Stimulated activated naive CD8-positive, alpha-beta T cell treated with anti-CD3 and anti-CD28 coated beads, Interleukin-15, Interleukin-2, amounts not matched to agents 100 ng/mL and 50 ng/mL, for 24 hours (primary cell): ENCODE results near the gene PPP1R15A.
"Not testable (repeated sequence)": the region's sequence is repeated elsewhere in the genome, so short reads cannot be mapped to it uniquely, and the experiment has no call there.

ENCODE experiments used
- H3K27ac Mint-ChIP-seq: one replicate; pipeline ENCODE4 v1.8.0; 2021; ENCODE audit warnings: mild to moderate bottlenecking, mixed read lengths
- H3K27me3 Mint-ChIP-seq: one replicate; pipeline ENCODE4 v1.8.0; 2021; ENCODE audit warnings: mixed read lengths
- H3K36me3 Mint-ChIP-seq: one replicate; pipeline ENCODE4 v1.8.0; 2021; ENCODE audit warnings: low read depth, mixed read lengths
- H3K4me1 Mint-ChIP-seq: one replicate; pipeline ENCODE4 v1.8.0; 2021; ENCODE audit warnings: low read depth, mixed read lengths
- H3K4me3 Mint-ChIP-seq: one replicate; pipeline ENCODE4 v1.8.0; 2021; ENCODE audit warnings: mild to moderate bottlenecking, mixed read lengths
- H3K9me3 Mint-ChIP-seq: one replicate; pipeline ENCODE4 v1.8.0; 2021; ENCODE audit warnings: mixed read lengths

Gene PPP1R15A

DNA sequence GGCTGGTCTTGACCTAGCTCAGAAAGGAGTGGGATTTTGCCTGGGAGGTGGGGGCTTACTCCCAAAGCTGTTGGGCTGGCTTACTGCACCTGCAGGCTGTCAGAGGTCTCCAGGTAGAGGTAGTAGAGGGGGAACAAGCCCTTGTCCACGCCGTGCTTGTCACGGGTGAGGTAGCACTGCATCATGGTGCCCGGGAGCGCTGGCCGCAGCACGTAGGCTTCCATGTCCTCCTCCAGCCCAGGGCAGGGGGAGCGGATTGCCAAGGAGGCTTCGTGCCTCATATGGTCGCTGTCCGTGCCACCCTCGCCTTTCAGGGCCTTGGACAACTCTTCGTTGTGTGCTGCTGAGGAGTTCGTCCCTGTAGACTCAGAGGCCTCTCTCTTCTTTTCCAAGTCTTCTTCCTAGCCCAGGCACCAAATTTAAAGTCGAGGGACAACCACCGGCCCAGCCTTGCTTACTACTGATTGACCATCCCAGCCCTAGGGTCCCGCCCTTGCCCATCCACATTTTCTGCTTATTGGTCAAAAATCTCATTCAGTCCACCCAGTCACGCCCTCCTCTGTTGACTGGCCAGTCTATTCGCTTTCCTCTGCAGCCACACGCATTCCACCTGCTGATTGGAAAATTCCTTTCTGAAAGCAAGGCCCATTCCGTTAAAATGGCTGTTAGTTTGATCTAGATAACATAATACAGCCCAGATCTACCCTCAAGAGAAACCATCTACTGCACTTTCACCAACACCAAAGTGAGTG, 15.8 kb downstream of the PPP1R15A start:
- no peak overlapping the region for H3K27ac Mint-ChIP-seq
- H3K27me3 Mint-ChIP-seq: peaks cover 15% of the 10 kb centered on the region
- no peaks in the 10 kb centered on the region for H3K4me1 Mint-ChIP-seq
- H3K36me3 Mint-ChIP-seq: no peaks in the 10 kb centered on the region
- H3K4me3 Mint-ChIP-seq: no peak overlapping the region
- no peaks in the 10 kb centered on the region for H3K9me3 Mint-ChIP-seq

DNA sequence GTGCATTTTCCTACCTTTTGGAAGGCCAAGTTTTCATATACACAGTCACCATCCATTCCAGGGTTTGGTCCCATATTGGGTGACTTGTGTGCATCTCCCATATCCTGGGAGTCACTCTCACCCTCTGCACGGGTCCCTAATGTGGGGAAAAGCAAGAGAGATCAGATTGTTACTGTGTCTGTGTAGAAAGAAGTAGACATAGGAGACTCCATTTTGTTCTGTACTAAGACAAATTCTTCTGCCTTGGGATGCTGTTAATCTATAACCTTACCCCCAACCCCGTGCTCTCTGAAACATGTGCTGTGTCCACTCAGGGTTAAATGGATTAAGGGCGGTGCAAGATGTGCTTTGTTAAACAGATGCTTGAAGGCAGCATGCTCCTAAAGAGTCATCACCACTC, 17.3 kb downstream of the PPP1R15A start:
- not testable (repeated sequence) for H3K4me3 Mint-ChIP-seq, H3K9me3 Mint-ChIP-seq, H3K36me3 Mint-ChIP-seq, H3K4me1 Mint-ChIP-seq, H3K27ac Mint-ChIP-seq
- peaks cover 25% of the 10 kb centered on the region for H3K27me3 Mint-ChIP-seq

DNA sequence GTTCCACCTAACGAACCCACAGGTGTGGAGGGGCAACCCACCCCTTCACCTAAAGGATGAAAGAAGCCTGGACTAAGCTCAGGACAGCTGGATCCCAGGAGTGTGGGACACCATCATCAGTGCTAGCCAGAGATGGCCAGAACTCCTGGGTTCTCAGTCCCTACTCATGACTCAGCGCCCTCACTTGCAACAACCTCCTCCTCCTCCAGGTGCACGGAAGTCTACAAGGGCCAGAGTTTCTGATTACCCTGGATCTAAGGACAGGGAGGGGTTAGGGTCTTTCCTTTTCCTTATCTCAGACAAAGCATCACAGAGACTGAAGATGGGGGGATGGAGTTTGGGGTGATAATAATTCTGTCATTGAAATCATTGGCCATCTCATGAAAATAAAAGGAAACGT, 18.3 kb downstream of the PPP1R15A start:
- Mint-ChIP-seq H3K36me3 (no peaks in the 10 kb centered on the region), H3K4me3 (no peak overlapping the region), H3K27ac (no peak overlapping the region), H3K4me1 (peaks cover 5% of the 10 kb centered on the region), H3K27me3 (peaks cover 31% of the 10 kb centered on the region), H3K9me3 (no peaks in the 10 kb centered on the region)

DNA sequence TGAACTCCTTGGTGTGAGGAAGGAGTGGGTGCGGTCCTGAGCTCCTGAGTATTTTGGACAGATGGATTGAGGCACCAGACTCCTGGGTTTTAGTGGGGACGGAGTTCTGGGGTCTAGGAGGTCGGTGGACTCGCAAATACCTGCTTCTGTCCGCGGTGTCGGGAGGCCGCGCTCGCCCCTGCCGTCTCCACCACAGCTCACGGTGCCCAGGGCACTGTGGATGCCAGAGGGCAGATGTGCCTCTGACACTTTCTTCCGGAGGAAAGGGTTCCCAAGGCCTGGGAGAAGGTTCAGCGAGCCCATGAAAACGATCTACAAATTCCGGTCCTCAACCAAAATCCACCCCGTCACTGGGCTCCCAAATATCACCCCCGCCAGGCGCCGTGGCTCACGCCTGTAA, 23.0 kb downstream of the PPP1R15A start:
- Mint-ChIP-seq H3K4me1 (peaks cover 25% of the 10 kb centered on the region), H3K4me3 (peak overlapping the region; percentile 41), H3K27me3 (peaks cover 31% of the 10 kb centered on the region)

DNA sequence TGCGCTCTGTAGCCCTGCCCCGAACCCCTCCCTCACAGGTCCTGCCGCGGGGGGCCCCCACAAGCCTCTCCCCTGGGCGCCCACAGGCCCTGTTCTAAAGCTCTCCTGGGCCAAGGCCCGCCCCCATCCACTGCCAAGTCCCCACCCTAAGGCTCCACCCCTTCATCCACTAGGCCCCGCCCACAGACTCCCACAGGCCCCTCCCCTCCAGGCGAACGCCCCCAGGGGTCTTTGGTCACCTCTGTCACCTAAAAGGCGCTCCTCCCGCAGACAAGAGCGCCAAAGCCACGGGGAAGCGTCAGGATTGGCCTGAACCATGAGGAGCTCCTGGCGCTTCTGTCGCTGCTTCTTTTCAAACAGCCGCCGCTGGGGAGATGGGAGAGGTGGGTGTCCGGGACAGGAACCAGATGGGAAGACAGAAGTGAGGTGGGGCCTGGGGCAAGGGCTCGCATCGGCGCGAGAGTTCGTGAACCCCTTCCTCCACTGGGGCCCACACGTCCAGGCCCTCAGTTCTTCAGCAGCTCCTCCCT, 24.0 kb downstream of the PPP1R15A start:
- H3K27me3 Mint-ChIP-seq: peaks cover 28% of the 10 kb centered on the region
- peaks cover 32% of the 10 kb centered on the region for H3K4me1 Mint-ChIP-seq
- H3K36me3 Mint-ChIP-seq: no peaks in the 10 kb centered on the region
- peak overlapping the region; percentile 11 for H3K27ac Mint-ChIP-seq
- no peaks in the 10 kb centered on the region for H3K9me3 Mint-ChIP-seq
- H3K4me3 Mint-ChIP-seq: peak overlapping the region; percentile 41

More for the DNA sequence above, 23.0 kb downstream of the PPP1R15A start:
- Mint-ChIP-seq H3K36me3 (no peaks in the 10 kb centered on the region), H3K27ac (no peak overlapping the region), H3K9me3 (no peaks in the 10 kb centered on the region)

DNA sequence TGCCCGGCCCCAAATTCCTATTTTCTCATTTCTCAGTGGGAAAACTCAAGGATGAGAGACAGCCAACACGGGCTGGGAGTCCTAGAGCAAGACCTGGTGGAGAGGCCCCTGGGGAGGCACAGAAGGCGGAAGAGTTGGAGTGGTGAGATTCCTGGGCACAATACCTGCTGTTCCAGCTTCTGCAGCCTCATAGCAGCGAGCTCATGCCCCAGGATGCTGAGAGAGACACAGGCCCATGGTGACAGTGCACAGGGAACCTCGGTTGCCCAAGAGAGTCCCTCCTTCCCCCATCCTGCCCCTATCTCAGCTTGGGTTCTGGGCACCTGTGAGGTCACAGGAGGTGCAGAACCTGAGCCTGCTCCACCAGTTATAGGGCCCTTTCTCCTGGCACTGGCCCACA, 25.0 kb downstream of the PPP1R15A start:
- no peak overlapping the region for H3K27ac Mint-ChIP-seq
- no peaks in the 10 kb centered on the region for H3K9me3 Mint-ChIP-seq
- peaks cover 39% of the 10 kb centered on the region for H3K4me1 Mint-ChIP-seq
- H3K36me3 Mint-ChIP-seq: no peaks in the 10 kb centered on the region
- H3K4me3 Mint-ChIP-seq: no peak overlapping the region
- H3K27me3 Mint-ChIP-seq: peaks cover 20% of the 10 kb centered on the region

DNA sequence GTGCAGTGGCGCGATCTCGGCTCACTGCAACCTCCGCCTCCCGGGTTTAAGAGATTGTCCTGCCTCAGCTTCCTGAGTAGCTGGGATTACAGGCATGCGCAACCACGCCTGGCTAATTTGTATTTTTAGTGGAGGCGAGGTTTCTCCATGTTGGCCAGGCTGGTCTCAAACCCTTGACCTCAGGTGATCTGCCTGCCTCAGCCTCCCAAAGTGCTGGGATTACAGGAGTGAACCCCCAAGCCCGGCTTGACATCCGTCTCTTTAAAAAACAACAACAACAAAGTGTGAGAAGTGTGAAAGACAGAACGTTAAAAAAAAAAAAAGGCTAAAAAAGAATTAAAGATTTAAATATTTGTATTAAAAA, 27.1 kb downstream of the PPP1R15A start:
- Mint-ChIP-seq H3K27ac (peak overlapping the region; percentile 97), H3K4me3 (peak overlapping the region; percentile 96), H3K4me1 (peaks cover 44% of the 10 kb centered on the region)
- H3K36me3 Mint-ChIP-seq, H3K27me3 Mint-ChIP-seq, H3K9me3 Mint-ChIP-seq: not testable (repeated sequence)

DNA sequence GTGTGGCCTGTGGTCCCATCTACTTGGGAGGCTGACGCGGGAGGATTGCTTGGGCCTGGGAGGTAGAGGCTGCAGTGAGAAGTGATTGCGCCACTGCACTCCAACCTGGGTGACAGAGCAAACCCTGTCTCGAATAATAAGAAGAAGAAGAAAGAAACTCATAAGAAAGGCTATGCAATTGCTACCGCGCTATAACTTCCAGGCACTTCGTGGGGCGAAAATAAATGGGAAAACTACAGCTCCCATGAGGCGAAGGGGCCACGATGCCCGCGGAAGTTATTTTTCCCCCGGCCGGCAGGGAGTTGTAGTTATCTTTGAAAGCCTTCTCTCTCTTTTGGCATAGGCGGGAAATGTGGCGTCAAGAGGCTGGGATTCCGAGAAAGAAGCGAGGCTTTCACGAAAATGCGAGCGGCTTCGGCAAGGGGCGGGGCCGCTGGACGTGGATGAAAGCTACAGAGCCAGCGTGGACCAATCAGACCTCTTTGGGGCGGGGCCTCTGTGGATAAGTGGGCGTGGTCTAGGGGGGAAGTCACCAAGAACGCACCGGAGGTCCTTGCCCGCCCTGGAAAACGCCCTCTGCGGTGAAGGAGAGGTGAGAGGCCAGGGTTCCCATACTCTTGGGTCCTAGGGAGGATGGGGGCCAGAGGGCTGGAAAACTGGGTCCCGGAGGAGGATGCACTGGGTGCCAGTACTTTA, 27.7 kb downstream of the PPP1R15A start, which contains the start of gene NUCB1:
NUCB1 (plus strand) TSS at position 532 of the 696 bp plus-strand sequence. CDS start 485 bp downstream, outside the sequence.
- H3K27me3 Mint-ChIP-seq: peaks cover 2% of the 10 kb centered on the region

DNA sequence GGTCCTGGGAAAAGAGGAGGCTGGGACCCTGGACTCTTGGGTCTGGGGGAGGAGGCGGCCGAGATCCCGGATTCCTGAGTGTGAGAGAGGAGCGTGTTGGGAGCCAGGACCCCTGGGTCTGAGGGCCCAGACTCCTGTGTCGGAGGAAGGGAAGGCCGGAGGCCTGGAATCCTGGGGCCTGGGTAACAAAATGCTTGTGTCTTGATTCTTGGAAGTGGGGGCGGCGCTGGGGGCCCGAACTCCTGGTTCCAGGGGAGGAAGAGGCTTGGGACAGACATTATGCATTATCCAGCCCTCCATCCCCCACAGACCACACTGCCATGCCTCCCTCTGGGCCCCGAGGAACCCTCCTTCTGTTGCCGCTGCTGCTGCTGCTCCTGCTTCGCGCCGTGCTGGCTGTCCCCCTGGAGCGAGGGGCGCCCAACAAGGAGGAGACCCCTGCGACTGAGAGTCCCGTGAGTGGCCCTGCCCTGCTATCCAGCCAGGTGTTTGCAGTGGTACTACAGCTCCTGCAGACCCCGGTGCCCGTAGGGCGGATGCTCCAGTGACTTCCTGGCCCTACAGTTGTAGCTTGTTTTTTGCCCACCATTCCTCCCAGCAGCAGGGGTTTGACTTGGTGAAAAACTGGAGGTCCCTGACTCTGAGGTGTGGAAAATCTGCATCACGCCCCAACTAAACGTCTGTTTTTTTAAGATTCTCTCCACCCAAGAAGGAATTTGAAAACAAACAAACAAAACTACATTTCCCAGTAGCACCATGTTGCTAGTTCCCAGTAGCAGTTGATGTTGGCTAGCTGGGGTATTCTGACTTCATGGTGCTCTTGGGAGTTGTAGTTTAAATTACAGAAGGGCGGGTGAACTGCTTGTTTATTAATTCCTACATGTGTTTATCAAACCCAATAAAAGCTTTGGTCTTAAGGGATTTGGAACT, 28.5 kb downstream of the PPP1R15A start:
- Mint-ChIP-seq H3K27ac (peak overlapping the region; percentile 97), H3K9me3 (no peaks in the 10 kb centered on the region), H3K27me3 (no peaks in the 10 kb centered on the region), H3K4me3 (peak overlapping the region; percentile 96), H3K4me1 (peaks cover 39% of the 10 kb centered on the region), H3K36me3 (peaks cover 12% of the 10 kb centered on the region)

More for the DNA sequence above, 27.7 kb downstream of the PPP1R15A start, which contains the start of gene NUCB1:
- peaks cover 41% of the 10 kb centered on the region for H3K4me1 Mint-ChIP-seq
- peak within 1 kb of the TSS; percentile 97 for H3K27ac Mint-ChIP-seq
- H3K9me3 Mint-ChIP-seq: no peaks in the 10 kb centered on the region
- H3K36me3 Mint-ChIP-seq: peaks cover 10% of the 10 kb centered on the region
- H3K4me3 Mint-ChIP-seq: peak within 1 kb of the TSS; percentile 96

DNA sequence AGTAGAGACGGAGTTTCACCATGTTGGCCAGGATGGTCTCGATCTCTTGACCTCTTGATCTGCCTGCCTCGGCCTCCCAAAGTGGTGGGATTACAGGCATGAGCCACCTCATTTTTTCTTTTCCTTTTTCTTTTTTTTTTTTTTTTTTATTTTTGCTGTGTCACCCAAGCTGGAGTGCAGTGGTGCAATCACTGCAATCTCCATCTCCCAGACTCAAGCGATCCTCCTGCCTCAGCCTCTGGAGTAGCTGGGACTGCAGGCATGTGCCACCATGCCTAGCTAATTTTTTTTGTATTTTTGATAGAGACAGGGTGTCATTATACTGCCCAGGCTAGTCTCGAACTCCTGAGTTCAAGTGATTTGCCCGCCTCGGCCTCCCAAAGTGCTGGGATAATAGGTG, 30.1 kb downstream of the PPP1R15A start:
- Mint-ChIP-seq H3K36me3 (peaks cover 17% of the 10 kb centered on the region), H3K27ac (peak overlapping the region; percentile 16)
- not testable (repeated sequence) for H3K4me3 Mint-ChIP-seq

DNA sequence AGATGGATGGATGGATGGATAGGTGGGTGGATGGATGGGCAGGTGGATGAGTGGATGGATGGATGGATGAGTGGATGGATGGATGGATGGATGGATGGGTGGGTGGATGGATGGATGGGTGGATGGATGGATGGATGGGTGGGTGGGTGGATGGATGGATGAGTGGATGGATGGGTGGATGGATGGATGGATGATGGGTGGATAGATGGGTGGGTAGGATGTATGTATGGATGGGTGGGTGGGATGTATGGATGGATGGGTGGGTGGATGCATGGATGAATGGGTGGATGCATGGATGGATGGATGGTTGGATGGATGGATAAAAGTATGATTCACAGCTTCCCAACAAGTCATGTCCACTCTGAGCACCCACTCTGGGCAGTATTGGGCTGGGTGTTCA, 31.6 kb downstream of the PPP1R15A start:
- not testable (repeated sequence) for H3K27me3 Mint-ChIP-seq, H3K27ac Mint-ChIP-seq, H3K9me3 Mint-ChIP-seq, H3K4me3 Mint-ChIP-seq
- Mint-ChIP-seq H3K36me3 (peaks cover 22% of the 10 kb centered on the region), H3K4me1 (peaks cover 32% of the 10 kb centered on the region)

More for the DNA sequence above, 30.1 kb downstream of the PPP1R15A start:
- not testable (repeated sequence) for H3K9me3 Mint-ChIP-seq, H3K27me3 Mint-ChIP-seq
- H3K4me1 Mint-ChIP-seq: peaks cover 32% of the 10 kb centered on the region

DNA sequence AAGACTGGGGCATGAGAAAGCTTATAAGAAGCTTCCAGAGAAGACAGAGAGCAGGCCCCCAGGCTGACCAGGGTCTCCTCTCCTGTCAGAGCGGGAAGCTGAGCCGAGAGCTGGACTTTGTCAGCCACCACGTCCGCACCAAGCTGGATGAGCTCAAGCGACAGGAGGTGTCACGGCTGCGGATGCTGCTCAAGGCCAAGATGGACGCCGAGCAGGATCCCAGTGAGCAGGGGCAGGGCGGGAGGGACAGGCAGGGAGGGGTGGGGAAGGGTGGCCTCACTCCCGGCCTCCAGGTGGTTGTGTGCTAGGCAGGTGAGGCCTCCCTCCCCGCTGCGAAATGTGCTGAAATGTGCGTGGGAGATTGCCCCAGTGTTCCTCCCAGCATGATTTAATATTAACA, 33.4 kb downstream of the PPP1R15A start:
- Mint-ChIP-seq H3K4me3 (no peak overlapping the region), H3K9me3 (no peaks in the 10 kb centered on the region), H3K27ac (no peak overlapping the region), H3K27me3 (no peaks in the 10 kb centered on the region), H3K4me1 (peaks cover 18% of the 10 kb centered on the region), H3K36me3 (peaks cover 25% of the 10 kb centered on the region)

DNA sequence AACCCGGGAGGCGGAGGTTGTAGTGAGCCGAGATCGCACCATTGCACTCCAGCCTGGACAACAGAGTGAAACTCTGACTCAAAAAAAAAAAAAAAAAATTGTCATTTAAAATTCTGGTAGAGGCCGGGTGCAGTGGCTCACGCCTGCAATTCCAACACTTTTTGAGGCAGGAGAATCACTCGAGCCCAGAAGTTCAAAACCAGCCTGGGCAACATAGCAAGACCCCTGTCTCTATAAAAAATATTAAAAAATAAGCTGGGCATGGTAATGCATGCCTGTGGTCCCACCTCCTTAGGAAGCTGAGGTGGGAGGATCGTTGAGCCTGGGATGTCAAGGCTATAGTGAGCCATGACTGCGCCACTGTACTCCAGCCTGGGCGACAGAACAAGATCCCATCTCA, 34.1 kb downstream of the PPP1R15A start:
- no peak overlapping the region for H3K4me3 Mint-ChIP-seq
- H3K36me3 Mint-ChIP-seq: peaks cover 31% of the 10 kb centered on the region
- H3K9me3 Mint-ChIP-seq: no peaks in the 10 kb centered on the region
- no peaks in the 10 kb centered on the region for H3K27me3 Mint-ChIP-seq
- H3K27ac Mint-ChIP-seq: no peak overlapping the region
- peaks cover 11% of the 10 kb centered on the region for H3K4me1 Mint-ChIP-seq

DNA sequence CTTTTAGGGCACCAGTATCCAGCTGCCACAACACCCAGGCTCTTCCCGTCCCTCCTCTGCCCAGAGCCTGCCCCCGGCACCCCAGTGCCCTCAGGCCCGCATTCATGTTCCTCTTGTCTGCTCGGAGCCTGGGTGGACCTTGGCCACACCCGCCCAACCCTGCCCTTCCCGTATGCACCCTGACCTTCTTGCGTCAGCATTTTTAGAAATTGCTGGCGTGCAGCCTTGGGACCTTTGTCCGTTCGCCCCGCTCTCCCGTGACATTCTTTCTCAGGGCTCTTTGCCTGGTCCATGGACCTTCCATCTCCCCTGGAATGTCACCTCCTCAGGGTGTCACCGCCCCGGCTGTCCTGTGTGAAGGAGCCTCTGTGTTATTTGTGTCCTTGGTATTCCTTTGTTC, 35.5 kb downstream of the PPP1R15A start:
- H3K27ac Mint-ChIP-seq: no peak overlapping the region
- peaks cover under 1% of the 10 kb centered on the region for H3K4me1 Mint-ChIP-seq
- no peaks in the 10 kb centered on the region for H3K9me3 Mint-ChIP-seq
- peaks cover 41% of the 10 kb centered on the region for H3K36me3 Mint-ChIP-seq
- no peak overlapping the region for H3K4me3 Mint-ChIP-seq
- no peaks in the 10 kb centered on the region for H3K27me3 Mint-ChIP-seq
